Measurements from ENCODE around the gene LMF2.
"Not testable (repeated sequence)": the region's sequence is repeated elsewhere in the genome, so short reads cannot be mapped to it uniquely, and the experiment has no call there.

Gene LMF2

DNA sequence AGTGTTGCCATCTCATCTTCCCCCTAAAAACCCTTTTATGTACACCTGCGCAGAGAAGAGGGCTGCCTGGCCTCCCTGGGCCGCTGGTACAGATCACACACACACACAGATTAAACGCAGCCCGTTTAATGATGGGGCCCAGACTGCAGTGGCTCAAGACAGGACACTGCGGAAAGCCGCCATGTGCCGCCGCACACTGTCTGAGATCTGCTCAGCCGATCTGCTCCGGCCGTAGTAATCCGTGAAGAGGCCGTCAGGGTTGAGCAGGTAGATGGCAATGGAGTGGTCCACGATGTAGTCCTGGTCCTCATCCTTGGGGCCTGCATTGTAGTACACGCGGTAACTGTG, 15.9 kb upstream of the LMF2 start:
- DNase-seq (ENCODE audit: low read depth), result no peak

GRCh38 chr22:50522806-50523438, 15.4 kb upstream of the LMF2 start:
- DNase-seq (ENCODE audit: low read depth), result no peak

DNA sequence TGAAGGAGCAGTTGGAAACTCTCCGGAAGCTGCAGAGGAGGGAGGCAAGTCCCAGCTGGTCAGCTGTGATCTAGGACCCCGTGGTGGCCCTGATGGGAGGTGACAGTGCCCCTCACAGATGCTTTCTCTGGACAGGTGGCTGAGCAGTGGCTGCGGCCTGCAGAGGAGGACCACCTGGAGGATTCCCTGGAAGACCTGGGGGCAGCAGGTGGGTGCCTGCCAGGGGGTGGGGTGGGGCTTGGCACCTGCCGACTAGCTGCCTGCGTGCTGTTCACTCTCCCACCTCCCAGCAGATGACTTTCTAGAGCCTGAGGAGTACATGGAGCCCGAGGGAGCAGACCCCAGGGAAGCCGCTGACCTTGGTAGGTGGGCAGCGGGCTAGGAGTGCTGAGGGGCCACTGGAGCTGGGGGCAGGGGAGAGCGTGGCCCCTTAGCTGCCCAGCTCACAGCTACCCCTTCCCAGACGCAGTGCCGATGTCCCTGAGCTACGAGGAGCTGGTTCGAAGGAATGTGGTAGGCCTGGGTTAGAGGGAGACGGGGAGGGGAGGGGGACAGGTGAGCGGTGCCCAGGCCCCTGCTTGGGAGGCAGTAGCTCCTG, 14.8 kb upstream of the LMF2 start:
- DNase-seq (ENCODE audit: low read depth), result no peak

- no peak for DNase-seq (ENCODE audit: low read depth)
These were observed 14.2 kb upstream of the LMF2 start for GRCh38 chr22:50521710-50522109.

DNA sequence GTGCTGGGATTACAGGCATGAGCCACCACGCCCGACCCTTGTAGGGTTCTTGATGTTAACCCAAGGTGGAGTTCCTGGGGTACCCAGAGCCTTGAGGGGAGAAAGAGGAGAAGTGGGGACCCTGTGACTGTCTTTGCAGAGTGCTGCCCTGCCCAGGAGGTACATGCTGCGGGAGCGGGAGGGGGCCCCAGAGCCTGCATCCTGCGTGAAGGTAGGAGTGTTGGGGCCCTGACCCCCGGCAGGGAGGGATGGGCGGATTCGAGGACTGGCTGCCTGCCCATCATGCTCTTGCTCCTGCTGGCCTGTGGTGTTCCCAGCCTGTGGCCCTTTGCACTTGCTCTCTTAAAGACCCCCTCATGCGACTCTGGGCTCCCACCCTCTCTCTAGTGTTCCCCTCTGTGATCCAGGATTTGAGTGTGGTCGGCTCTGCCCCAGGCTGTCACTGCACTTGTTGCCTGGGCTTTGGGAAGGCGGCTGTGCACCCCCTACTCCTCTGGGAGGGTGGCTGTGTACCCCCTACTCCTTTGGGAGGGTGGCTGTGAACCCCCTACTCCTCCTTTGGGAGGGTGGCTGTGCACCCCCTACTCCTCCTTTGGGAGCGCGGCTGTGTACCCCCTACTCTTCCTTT, 13.4 kb upstream of the LMF2 start:
- DNase-seq (ENCODE audit: low read depth), result no peak

DNA sequence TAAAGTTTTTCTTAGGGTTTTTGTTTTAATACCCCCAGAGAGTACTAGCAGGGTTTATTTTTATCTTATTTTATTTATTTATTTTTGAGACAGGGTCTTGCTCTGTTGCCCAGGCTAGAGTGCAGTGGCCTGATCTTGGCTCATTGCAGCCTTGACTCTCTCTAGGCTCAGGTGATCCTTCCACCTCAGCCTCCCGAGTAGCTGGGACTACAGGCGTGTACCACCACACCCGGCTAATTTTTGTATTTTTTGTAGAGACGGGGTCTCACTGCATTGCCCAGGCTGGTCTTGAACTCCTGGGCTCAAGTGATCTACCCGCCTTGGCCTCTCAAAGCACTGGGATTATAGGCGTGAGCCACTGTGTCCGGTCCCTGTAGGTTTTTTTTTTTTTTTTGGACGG, 12.7 kb upstream of the LMF2 start:
- DNase-seq (ENCODE audit: low read depth), result not testable (repeated sequence)

GRCh38 chr22:50519151-50519550, 11.6 kb upstream of the LMF2 start:
- DNase-seq (ENCODE audit: low read depth), result no peak

- no peak for DNase-seq (ENCODE audit: low read depth)
These were observed 11.1 kb upstream of the LMF2 start for GRCh38 chr22:50518606-50519005.

- no peak for DNase-seq (ENCODE audit: low read depth)
These were observed 10.2 kb upstream of the LMF2 start for GRCh38 chr22:50517495-50518260.

GRCh38 chr22:50516891-50517290, 9.4 kb upstream of the LMF2 start:
- DNase-seq (ENCODE audit: low read depth), result no peak

- DNase-seq (ENCODE audit: low read depth), result no peak
These were observed 8.6 kb upstream of the LMF2 start for GRCh38 chr22:50516068-50516467.

GRCh38 chr22:50513175-50513574, 5.7 kb upstream of the LMF2 start:
- DNase-seq (ENCODE audit: low read depth), result no peak

DNA sequence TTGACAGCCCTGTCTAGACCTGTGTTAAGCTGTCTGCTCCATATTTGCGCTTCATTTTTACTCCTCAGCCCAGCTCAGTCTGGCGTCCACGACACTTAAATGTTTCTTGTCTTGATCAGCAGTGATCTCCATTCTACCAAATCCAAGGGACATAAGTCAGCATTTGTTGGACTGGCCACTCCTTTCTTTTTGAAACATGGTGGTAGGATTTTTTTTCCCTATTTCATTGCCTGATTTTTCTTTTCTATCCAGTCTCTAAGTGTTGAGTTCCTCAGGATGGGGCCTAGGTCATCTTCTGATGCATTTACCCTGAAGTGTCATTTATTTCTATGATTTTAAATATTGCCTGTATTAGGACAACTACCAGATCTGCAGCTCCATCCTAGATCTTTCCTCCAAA, 1.4 kb upstream of the LMF2 start:
- DNase-seq (ENCODE audit: low read depth), result no peak

DNA sequence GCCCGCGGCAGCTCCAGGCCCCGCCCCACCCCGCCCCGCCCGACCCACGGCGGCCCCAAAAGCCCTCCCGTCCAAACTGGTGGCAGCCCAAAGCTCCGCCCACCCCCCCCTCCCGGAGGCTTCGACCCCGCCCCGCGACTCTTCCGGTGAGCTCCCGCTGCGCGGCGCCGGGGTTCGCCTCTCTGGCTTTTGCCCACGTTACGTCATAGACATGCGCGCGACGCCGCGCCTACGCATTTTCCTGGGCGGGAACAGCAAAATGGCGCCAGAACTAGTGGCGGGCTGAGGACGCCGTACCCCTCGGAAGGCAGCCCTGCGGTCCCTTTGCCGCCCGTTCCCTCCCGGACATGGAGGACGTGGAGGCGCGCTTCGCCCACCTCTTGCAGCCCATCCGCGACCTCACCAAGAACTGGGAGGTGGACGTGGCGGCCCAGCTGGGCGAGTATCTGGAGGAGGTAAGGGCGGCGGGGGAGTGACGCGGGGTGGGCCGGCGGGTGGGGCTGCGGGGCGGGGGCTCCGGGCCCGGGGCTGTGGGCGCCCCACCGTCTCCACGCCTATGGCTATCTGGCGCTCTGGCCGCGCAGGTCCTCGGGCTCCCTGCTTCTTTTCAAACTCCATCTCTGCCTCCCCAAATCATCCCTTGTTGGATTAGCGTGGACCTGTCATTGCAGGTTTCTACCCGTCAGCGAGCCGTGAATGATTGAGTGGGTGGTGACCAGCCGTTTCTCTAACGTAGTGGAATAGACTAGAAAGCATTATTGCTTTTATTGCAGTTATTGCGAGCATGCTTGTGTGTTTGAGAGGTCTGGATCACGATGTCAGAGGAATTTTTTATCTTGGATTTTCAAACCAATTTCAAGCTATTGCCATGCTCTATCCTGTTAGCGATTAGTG, 736 bp upstream of the LMF2 start, which contains the start of gene NCAPH2:
Gene NCAPH2 (plus strand): TSS at position 234 of the 894 bp plus-strand sequence. CDS start 114 bp downstream, at position 348.
- peak; percentile 92 for DNase-seq (ENCODE audit: low read depth)

- no peak for DNase-seq (ENCODE audit: low read depth)
These were observed 686 bp downstream of the LMF2 start for GRCh38 chr22:50506611-50507420.

DNA sequence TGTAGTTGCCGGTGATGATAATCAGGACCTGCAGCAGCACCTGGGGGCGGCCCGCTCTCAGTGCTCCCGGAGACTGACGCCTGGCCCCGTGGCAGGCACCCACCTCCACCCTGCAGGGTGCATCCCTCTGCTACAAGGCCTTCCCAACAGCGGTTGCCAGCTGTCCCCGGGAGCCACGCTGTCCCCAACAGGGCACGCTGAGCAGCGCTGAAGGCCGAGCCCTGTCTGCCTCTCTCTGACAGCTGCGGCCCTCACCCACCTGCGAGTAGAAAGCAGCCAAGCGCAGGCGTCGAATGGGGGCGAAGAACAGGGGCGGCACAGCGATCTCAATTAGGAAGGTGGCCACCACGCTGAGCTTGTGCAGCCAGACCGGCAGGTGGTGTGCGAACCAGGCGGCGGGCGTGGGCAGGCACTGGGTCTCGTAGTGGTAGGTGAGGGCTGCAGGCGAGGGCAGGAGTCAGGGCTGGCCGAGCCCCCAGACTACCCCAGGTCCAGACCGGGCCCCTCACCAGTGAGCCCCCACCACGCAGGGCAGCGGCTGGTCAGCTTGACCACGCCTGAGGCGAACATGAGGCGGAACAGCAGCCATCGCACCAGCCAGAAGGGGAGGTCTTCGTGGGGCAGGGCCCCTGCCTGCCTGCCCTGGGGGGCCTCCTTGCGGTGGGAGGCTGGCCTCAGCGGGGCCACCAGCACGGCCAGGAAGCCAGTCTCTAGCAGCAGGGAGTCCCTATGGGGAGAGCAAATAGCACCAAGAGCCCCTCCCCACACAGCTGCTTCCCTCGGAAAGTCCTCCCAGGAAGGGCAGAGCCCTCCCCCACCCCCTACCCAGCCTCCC, 1.5 kb downstream of the LMF2 start:
- no peak for DNase-seq (ENCODE audit: low read depth)

- DNase-seq (ENCODE audit: low read depth), result no peak
These were observed 2.2 kb downstream of the LMF2 start for GRCh38 chr22:50505276-50505775.

DNA sequence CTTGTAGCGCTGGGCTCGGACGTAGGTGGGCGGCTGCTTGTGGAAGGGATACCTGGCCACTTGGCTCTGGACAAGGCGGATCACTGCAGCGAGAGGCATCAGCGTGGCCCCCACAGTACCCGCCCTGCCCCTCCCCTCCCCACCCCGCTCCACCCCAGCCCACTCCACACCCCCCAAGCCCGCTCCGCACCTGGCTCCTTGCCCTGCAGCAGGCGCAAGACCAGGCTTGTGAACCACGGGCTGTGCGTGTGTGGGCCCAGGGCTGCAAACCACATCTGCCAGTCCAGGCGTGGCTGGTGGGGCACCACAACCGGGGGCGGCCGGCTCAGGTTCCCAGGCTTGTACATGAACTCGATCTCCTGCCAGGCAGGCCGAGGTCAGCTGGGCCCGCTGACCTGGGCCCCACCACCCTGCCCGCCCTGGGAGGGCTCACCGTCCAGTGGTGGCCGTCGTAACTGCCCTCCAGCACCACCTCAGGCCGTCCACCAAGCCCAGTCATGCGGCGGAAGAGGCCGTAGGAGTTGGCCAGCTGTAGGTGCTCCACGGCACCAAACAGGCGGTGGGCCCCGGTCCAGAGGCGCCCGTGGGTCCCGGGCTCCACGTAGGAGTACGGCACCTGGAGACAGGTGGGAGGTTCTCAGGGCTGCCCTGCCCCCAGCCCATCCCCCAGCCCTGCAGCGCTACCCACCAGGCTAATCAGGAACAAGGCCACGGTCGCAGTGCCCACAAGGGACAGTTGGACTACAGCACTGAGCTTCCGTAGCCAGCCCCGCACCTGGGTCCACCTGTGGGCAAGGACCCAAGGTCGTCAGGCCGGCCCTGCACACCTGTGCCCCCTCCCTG, 2.9 kb downstream of the LMF2 start:
- no peak for DNase-seq (ENCODE audit: low read depth)
